ENCODE data around the gene MTOR. TPM values are rescaled to one million over a fixed set of nuclear protein-coding genes. Genes with fewer than 3 reads are reported as not detected.
A peak's percentile ranks its signal among the peaks of the same experiment; 100 is the strongest.

MTOR gene
- total RNA-seq, 1 experiment from 2014 or later = 9.6 TPM

- in situ Hi-C loops (cut with HindIII; ENCODE audit: low pct_unique_long_range_greater_than_20kb, low sequenced_read_pairs) = no loop called here
Measured at GRCh38 chr1:11061652-11062365, 200.5 kb downstream of the MTOR start.

GRCh38 chr1:11059968-11060830 is 202.2 kb downstream of the MTOR start, which contains the start of gene SRM:
Gene SRM (minus strand): TSS chr1:11060018. CDS start chr1:11059943, 75 bp downstream.
- in situ Hi-C loops (cut with HindIII; ENCODE audit: low pct_unique_long_range_greater_than_20kb, low sequenced_read_pairs) = no loop called here
- DNase-seq (ENCODE audit: low read depth) = peak; percentile 86

More at GRCh38 chr1:11061652-11062365, 200.5 kb downstream of the MTOR start:
- no peak for DNase-seq (ENCODE audit: low read depth)

- in situ Hi-C loops (cut with HindIII; ENCODE audit: low pct_unique_long_range_greater_than_20kb, low sequenced_read_pairs) = no loop called here
- no peak for DNase-seq (ENCODE audit: low read depth)
Measured at GRCh38 chr1:11059155-11059967, 203.0 kb downstream of the MTOR start.

GRCh38 chr1:11058595-11059154 is 203.7 kb downstream of the MTOR start:
- in situ Hi-C loops (cut with HindIII; ENCODE audit: low pct_unique_long_range_greater_than_20kb, low sequenced_read_pairs) = no loop called here
- no peak for DNase-seq (ENCODE audit: low read depth)

GRCh38 chr1:11058026-11058425 is 204.3 kb downstream of the MTOR start:
- DNase-seq (ENCODE audit: low read depth) = no peak
- in situ Hi-C loops (cut with HindIII; ENCODE audit: low pct_unique_long_range_greater_than_20kb, low sequenced_read_pairs) = no loop called here

- no peak for DNase-seq (ENCODE audit: low read depth)
- in situ Hi-C loops (cut with HindIII; ENCODE audit: low pct_unique_long_range_greater_than_20kb, low sequenced_read_pairs) = no loop called here
Measured at GRCh38 chr1:11057477-11057876, 204.9 kb downstream of the MTOR start.

Other genes with a start within 250 kb of the MTOR start
- gene TARDBP, start 249.9 kb downstream of the MTOR start, total RNA-seq (2014; rRNA removed; shearing (Covaris generic); ENCODE audit: low replicate concordance) = 21.2 and 70.9 TPM in 2 replicates
- not detected in 2 replicates for gene MASP2, start 215.3 kb downstream of the MTOR start, total RNA-seq (2014; rRNA removed; shearing (Covaris generic); ENCODE audit: low replicate concordance)
- gene SRM, start 202.5 kb downstream of the MTOR start, total RNA-seq (2014; rRNA removed; shearing (Covaris generic); ENCODE audit: low replicate concordance) = 21.0 and 34.3 TPM in 2 replicates
- gene EXOSC10, start 162.7 kb downstream of the MTOR start, total RNA-seq (2014; rRNA removed; shearing (Covaris generic); ENCODE audit: low replicate concordance) = 32.1 and 56.5 TPM in 2 replicates
- gene ANGPTL7, start 73.2 kb downstream of the MTOR start, total RNA-seq (2014; rRNA removed; shearing (Covaris generic); ENCODE audit: low replicate concordance) = not detected in 2 replicates
- 4.0 and 8.5 TPM in 2 replicates for gene UBIAD1, start 10.6 kb upstream of the MTOR start, total RNA-seq (2014; rRNA removed; shearing (Covaris generic); ENCODE audit: low replicate concordance)
- 0.27 TPM in 1 of 2 replicates, not detected in the other for gene DISP3, start 216.6 kb upstream of the MTOR start, total RNA-seq (2014; rRNA removed; shearing (Covaris generic); ENCODE audit: low replicate concordance)